HepG2 (cell line): Measurements from ENCODE around the gene DCTN3. TPM values are rescaled to one million over a fixed set of nuclear protein-coding genes. Genes with fewer than 3 reads are reported as not detected.
A peak's percentile ranks its signal among the peaks of the same experiment; 100 is the strongest.

Experiments used
- ATAC-seq: fragments of 200-7000 bp; cut with Tn5 transposase; 3 replicates; pipeline ENCODE4 v1.9.1; 2020; ENCODE audit warnings: mild to moderate bottlenecking, moderate library complexity
- BruUV-seq: library from RNA; stranded (reverse); fragments of 400-500 nt; replicated peaks from 2 replicates; lab custom pipeline; 2021; lab: Mats Ljungman, UMichigan
- CTCF ChIA-PET: fragments of 300-600 bp; formaldehyde crosslinking; extraction: SDS; loops from one replicate; lab custom pipeline; 2021; ENCODE audit warnings: low total read pairs, inconsistent platforms, low intra/inter-chr PET ratio; lab: Yijun Ruan, JAX
- POLR2A ChIA-PET: fragments of 350-600 bp; sonication (Branson Sonifier 250); formaldehyde crosslinking; loops from one replicate; lab custom pipeline; 2020; ENCODE audit warnings: antibody characterized with exemption, inconsistent platforms; lab: Yijun Ruan, JAX
- DNase-seq: peaks from one replicate; pipeline ENCODE4 v3.0.0-alpha.2; 2015; ENCODE audit warnings: low spot score
- FAIRE-seq: peaks from 3 replicates; lab custom pipeline; 2011; peaks lifted over from hg19 to GRCh38; lab: Jason Lieb, UNC
- H2AFZ ChIP-seq: one replicate; pipeline ENCODE4 v1.6.1; 2011; ENCODE audit warnings: low read length, inconsistent platforms
- H3K27ac ChIP-seq: fragments of 300-600 bp; 3 replicates; pipeline ENCODE4 v1.8.0; 2011; ENCODE audit warnings: mixed run types, mild to moderate bottlenecking, mixed read lengths, low read length, inconsistent platforms; ENCODE audit not compliant: insufficient read depth; ENCODE audit errors: extremely low read length
- H3K27me3 ChIP-seq, 2 experiments: fragments of 200-600 bp in 1 of 2; 2 replicates in 1 of 2; 3 replicates in 1 of 2; pipeline versions ENCODE4 v1.6.0 to v1.8.0; 2011; ENCODE audit warnings: low read length in 2 of 2, mild to moderate bottlenecking in 2 of 2, moderate library complexity in 2 of 2, inconsistent platforms in 1 of 2; ENCODE audit not compliant: insufficient read depth in 2 of 2, control insufficient read depth in 1 of 2
- H3K36me3 ChIP-seq, 2 experiments: fragments of 200-600 bp in 1 of 2; replicated peaks in 1 of 2; 2 replicates in 1 of 2; 3 replicates in 1 of 2; pipeline versions ENCODE4 v1.5.1 to v1.8.0; 2011; ENCODE audit warnings: low read length in 2 of 2, inconsistent platforms in 1 of 2; ENCODE audit not compliant: insufficient read depth in 2 of 2, control insufficient read depth in 1 of 2
- H3K4me1 ChIP-seq: 2 replicates; pipeline ENCODE4 v1.5.1; 2012; ENCODE audit warnings: low read length, inconsistent platforms; ENCODE audit not compliant: insufficient read depth
- H3K4me2 ChIP-seq: 2 replicates; pipeline ENCODE4 v1.6.0; 2011; ENCODE audit warnings: low read depth, low read length, inconsistent platforms
- H3K4me3 ChIP-seq, 3 experiments: fragments of 200-600 bp in 1 of 3; sonication (generic), shearing (Covaris generic) in 1 of 3; replicated peaks in 1 of 3; 2 replicates each; pipeline ENCODE4 v1.5.1; 2011 to 2016; ENCODE audit warnings: low read length in 3 of 3, inconsistent platforms in 2 of 3, low read depth in 2 of 3, mild to moderate bottlenecking in 2 of 3, control low read depth in 1 of 3, mixed read lengths in 1 of 3; ENCODE audit not compliant: insufficient read depth in 1 of 3
- H3K79me2 ChIP-seq: one replicate; pipeline ENCODE4 v1.6.1; 2011; ENCODE audit warnings: low read length, inconsistent platforms; ENCODE audit not compliant: insufficient read depth
- H3K9ac ChIP-seq: 2 replicates; pipeline ENCODE4 v1.6.0; 2011; ENCODE audit warnings: mild to moderate bottlenecking, low read depth, low read length, inconsistent platforms; ENCODE audit not compliant: insufficient read depth
- H3K9me3 ChIP-seq: 2 replicates; pipeline ENCODE4 v1.5.1; 2012; ENCODE audit warnings: mild to moderate bottlenecking, low read length
- H4K20me1 ChIP-seq: 2 replicates; pipeline ENCODE4 v1.6.0; 2011; ENCODE audit warnings: inconsistent platforms, mild to moderate bottlenecking, low read length, moderate library complexity; ENCODE audit not compliant: insufficient read depth
- ASH2L ChIP-seq: fragments of 300-600, 200-600 bp; sonication (generic); IDR thresholded peaks from 2 replicates; pipeline ENCODE4 v1.7.0; 2017; ENCODE audit warnings: low read depth, mild to moderate bottlenecking, moderate library complexity, mixed read lengths, low read length; ENCODE audit not compliant: insufficient read length
- ESRRA ChIP-seq: sonication (generic); formaldehyde crosslinking; IDR thresholded peaks from 2 replicates; pipeline ENCODE4 v1.5.1; 2020; ENCODE audit warnings: mild to moderate bottlenecking, low read depth, missing genetic modification reagents
- NCOA5 ChIP-seq: sonication (generic); formaldehyde crosslinking; IDR thresholded peaks from 2 replicates; pipeline ENCODE4 v1.4.0; 2020; ENCODE audit warnings: missing genetic modification reagents
- NFE2L1 ChIP-seq: sonication (generic); formaldehyde crosslinking; IDR thresholded peaks from 2 replicates; pipeline ENCODE4 v1.4.0; 2020; ENCODE audit warnings: missing genetic modification reagents, mild to moderate bottlenecking, borderline replicate concordance
- RBFOX2 ChIP-seq: fragments of 200-400 bp; formaldehyde crosslinking; IDR thresholded peaks from 2 replicates; pipeline ENCODE4 v1.6.1; 2017; ENCODE audit warnings: low read depth, mild to moderate bottlenecking, low read length
- RFXANK ChIP-seq: IDR thresholded peaks from 2 replicates; pipeline ENCODE4 v1.6.1; 2016
- SKI ChIP-seq: fragments of 450-650 bp; IDR thresholded peaks from one replicate; pipeline ENCODE4 v1.6.1; 2018; ENCODE audit warnings: mild to moderate bottlenecking; ENCODE audit not compliant: partially characterized antibody
- SMC3 ChIP-seq: IDR thresholded peaks from 2 replicates; pipeline ENCODE4 v1.6.1; 2011; ENCODE audit warnings: low read length, improper control_type of control experiment
- TAF15 ChIP-seq: fragments of 200-400 bp; formaldehyde crosslinking; IDR thresholded peaks from one replicate; pipeline ENCODE4 v1.6.1; 2018; ENCODE audit warnings: mild to moderate bottlenecking, low read depth, low read length; ENCODE audit not compliant: poor library complexity, severe bottlenecking
- YEATS2 ChIP-seq: sonication (generic); formaldehyde crosslinking; IDR thresholded peaks from 2 replicates; pipeline ENCODE4 v1.4.0; 2020; ENCODE audit warnings: missing genetic modification reagents, borderline replicate concordance
- ZFP90 ChIP-seq: sonication (generic); formaldehyde crosslinking; IDR thresholded peaks from 2 replicates; pipeline ENCODE4 v1.8.0; 2022; ENCODE audit warnings: missing genetic modification reagents, mild to moderate bottlenecking, inconsistent platforms, borderline replicate concordance
- ZNF101 ChIP-seq: sonication (generic); formaldehyde crosslinking; IDR thresholded peaks from 2 replicates; pipeline ENCODE4 v1.4.0; 2020; ENCODE audit warnings: mild to moderate bottlenecking, low read depth, missing genetic modification reagents, borderline replicate concordance
- ZNF224 ChIP-seq: sonication (generic); formaldehyde crosslinking; IDR thresholded peaks from 2 replicates; pipeline ENCODE4 v1.5.0; 2020; ENCODE audit warnings: mild to moderate bottlenecking, missing genetic modification reagents
- ZNF556 ChIP-seq: sonication (generic); formaldehyde crosslinking; IDR thresholded peaks from 2 replicates; pipeline ENCODE4 v1.4.0; 2020; ENCODE audit warnings: mild to moderate bottlenecking, missing genetic modification reagents, borderline replicate concordance
- ZNF678 ChIP-seq: sonication (generic); formaldehyde crosslinking; IDR thresholded peaks from 2 replicates; pipeline ENCODE4 v1.4.0; 2020; ENCODE audit warnings: mild to moderate bottlenecking, missing genetic modification reagents
- WGBS: methylation state at CpG from one replicate; pipeline ENCODE4 v1.1.6; 2017; ENCODE audit warnings: low lambda C conversion rate; 5-methylcytosine and 5-hydroxymethylcytosine counted together
- in situ Hi-C: cut with HindIII; loops from 2 replicates; pipeline ENCODE4 v1.10.0; 2017; ENCODE audit warnings: low pct_unique_long_range_greater_than_20kb; ENCODE audit not compliant: extremely low pct_ligation_motif_present
- intact Hi-C: fragments of 100-400 bp; cut with micrococcal nuclease; formaldehyde crosslinking; loops from one replicate; pipeline ENCODE4 v1.10.0; 2022; ENCODE audit not compliant: unreplicated experiment
- polyA plus RNA-seq, 8 experiments: library from polyadenylated mRNA; depleted of rRNA in 3 of 8; stranded (reverse) in 7 of 8; unstranded in 1 of 8; fragments of >200 nt; fragmentation: Illumina TruSeq in 4 of 8; extraction: Trizol in 4 of 8; gene quantifications; 2 replicates each; pipeline versions ENCODE4 v1.2.1 to v1.2.3, GENCODE V29; 2011 to 2016; ENCODE audit warnings: low read depth in 4 of 8, missing spikeins in 1 of 8, mixed read lengths in 1 of 8; ENCODE audit not compliant: insufficient read depth in 1 of 8
- total RNA-seq, 5 experiments: library from RNA; depleted of rRNA; stranded (reverse); fragments of >200 nt; fragmentation: Illumina TruSeq; extraction: Trizol; gene quantifications; 2 replicates each; pipeline ENCODE4 v1.2.3, GENCODE V29; 2016; ENCODE audit warnings: low read depth in 1 of 5
- TF ChIP-seq, protein P1 (sequence below): sonication (generic); formaldehyde crosslinking; IDR thresholded peaks from 2 replicates; pipeline ENCODE4 v1.9.0; 2021; ENCODE audit warnings: missing genetic modification reagents, mild to moderate bottlenecking, borderline replicate concordance
- TF ChIP-seq, protein P2 (sequence below): sonication (generic); formaldehyde crosslinking; IDR thresholded peaks from 2 replicates; pipeline ENCODE4 v1.8.0; 2022; ENCODE audit warnings: mild to moderate bottlenecking, missing genetic modification reagents, borderline replicate concordance
- TF ChIP-seq, protein P3 (sequence below): sonication (generic); formaldehyde crosslinking; IDR thresholded peaks from 2 replicates; pipeline ENCODE4 v1.9.0; 2021; ENCODE audit warnings: missing genetic modification reagents, mild to moderate bottlenecking, borderline replicate concordance
- TF ChIP-seq, protein P4 (sequence below): sonication (generic); formaldehyde crosslinking; IDR thresholded peaks from 2 replicates; pipeline ENCODE4 v1.4.0; 2020; ENCODE audit warnings: missing genetic modification reagents, mild to moderate bottlenecking, borderline replicate concordance

DCTN3 gene
- total and polyA plus RNA-seq, 2 of the 13 experiments (the other 11 are each of a cell fraction or from before 2014, with no cell fraction given) = 27.4 to 34.5 TPM

DNA sequence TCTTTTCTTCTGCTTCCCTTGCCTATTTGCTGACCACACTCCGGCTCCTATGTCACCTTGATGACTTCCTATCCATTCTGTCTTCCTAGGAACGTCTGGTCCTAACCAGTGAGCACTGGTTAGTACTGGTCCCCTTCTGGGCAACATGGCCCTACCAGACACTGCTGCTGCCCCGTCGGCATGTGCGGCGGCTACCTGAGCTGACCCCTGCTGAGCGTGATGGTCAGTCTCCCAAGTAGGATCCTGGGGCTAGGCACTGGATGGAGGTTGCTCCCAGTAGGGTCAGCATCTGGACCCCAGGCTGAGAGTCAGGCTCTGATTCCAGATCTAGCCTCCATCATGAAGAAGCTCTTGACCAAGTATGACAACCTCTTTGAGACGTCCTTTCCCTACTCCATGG is 28.4 kb upstream of the DCTN3 start:
- CTCF ChIA-PET = no interaction called here
- intact Hi-C loops = no loop called here
- POLR2A ChIA-PET = interaction anchor here (2.3 kb wide), 1 partner anchor 11 kb away, joined by 10 read pairs; the partner anchor contains the start of gene SIGMAR1
- H3K4me2 ChIP-seq = no peak overlapping the region; the same call in 1 of the 2 replicates
- FAIRE-seq = no peak
- peak overlapping the region in 1 of 3 experiments; percentile 88; a peak in 1 of 6 replicates for H3K4me3 ChIP-seq
- no TSS peak for BruUV-seq
- peaks cover 16% of the 10 kb centered on the region for H3K79me2 ChIP-seq
- in situ Hi-C loops = no loop called here
- WGBS = 95% methylated on average over 8 of the region's 8 CpGs
- no peaks in the 10 kb centered on the region for H3K9me3 ChIP-seq
- no peak for DNase-seq
- TF ChIP-seq, protein P1, sequence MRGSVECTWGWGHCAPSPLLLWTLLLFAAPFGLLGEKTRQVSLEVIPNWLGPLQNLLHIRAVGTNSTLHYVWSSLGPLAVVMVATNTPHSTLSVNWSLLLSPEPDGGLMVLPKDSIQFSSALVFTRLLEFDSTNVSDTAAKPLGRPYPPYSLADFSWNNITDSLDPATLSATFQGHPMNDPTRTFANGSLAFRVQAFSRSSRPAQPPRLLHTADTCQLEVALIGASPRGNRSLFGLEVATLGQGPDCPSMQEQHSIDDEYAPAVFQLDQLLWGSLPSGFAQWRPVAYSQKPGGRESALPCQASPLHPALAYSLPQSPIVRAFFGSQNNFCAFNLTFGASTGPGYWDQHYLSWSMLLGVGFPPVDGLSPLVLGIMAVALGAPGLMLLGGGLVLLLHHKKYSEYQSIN = no peak
- TF ChIP-seq YEATS2 (CRISPR knock-in tag) (no peak), ZNF556 (CRISPR knock-in tag) (no peak), NCOA5 (CRISPR knock-in tag) (no peak), ZNF101 (no peak), RFXANK (CRISPR knock-in tag) (no peak), SMC3 (no peak), RBFOX2 (no peak), TAF15 (no peak), ESRRA (no peak), ZFP90 (CRISPR knock-in tag) (no peak), NFE2L1 (CRISPR knock-in tag) (no peak), ZNF678 (no peak), SKI (no peak), ZNF224 (CRISPR knock-in tag) (no peak), ASH2L (no peak)
- TF ChIP-seq, protein P2, sequence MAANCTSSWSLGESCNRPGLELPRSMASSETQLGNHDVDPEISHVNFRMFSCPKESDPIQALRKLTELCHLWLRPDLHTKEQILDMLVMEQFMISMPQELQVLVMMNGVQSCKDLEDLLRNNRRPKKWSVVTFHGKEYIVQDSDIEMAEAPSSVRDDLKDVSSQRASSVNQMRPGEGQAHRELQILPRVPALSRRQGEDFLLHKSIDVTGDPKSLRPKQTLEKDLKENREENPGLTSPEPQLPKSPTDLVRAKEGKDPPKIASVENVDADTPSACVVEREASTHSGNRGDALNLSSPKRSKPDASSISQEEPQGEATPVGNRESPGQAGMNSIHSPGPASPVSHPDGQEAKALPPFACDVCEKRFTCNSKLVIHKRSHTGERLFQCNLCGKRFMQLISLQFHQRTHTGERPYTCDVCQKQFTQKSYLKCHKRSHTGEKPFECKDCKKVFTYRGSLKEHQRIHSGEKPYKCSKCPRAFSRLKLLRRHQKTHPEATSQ (CRISPR knock-in tag) = no peak
- TF ChIP-seq, protein P3, sequence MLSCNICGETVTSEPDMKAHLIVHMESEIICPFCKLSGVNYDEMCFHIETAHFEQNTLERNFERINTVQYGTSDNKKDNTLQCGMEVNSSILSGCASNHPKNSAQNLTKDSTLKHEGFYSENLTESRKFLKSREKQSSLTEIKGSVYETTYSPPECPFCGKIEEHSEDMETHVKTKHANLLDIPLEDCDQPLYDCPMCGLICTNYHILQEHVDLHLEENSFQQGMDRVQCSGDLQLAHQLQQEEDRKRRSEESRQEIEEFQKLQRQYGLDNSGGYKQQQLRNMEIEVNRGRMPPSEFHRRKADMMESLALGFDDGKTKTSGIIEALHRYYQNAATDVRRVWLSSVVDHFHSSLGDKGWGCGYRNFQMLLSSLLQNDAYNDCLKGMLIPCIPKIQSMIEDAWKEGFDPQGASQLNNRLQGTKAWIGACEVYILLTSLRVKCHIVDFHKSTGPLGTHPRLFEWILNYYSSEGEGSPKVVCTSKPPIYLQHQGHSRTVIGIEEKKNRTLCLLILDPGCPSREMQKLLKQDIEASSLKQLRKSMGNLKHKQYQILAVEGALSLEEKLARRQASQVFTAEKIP = no peak
- TF ChIP-seq, protein P4, sequence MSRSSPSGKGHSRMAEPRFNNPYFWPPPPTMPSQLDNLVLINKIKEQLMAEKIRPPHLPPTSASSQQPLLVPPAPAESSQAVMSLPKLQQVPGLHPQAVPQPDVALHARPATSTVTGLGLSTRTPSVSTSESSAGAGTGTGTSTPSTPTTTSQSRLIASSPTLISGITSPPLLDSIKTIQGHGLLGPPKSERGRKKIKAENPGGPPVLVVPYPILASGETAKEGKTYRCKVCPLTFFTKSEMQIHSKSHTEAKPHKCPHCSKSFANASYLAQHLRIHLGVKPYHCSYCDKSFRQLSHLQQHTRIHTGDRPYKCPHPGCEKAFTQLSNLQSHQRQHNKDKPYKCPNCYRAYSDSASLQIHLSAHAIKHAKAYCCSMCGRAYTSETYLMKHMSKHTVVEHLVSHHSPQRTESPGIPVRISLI (CRISPR knock-in tag) = no peak
- no peak overlapping the region for H2AFZ ChIP-seq
- no peak for ATAC-seq
- no peak overlapping the region for H3K27ac ChIP-seq
- H3K9ac ChIP-seq = no peak overlapping the region
- peaks cover 77% of the 10 kb centered on the region for H3K4me1 ChIP-seq
- H3K36me3 ChIP-seq = peaks cover 8 to 18% of the 10 kb centered on the region in 2 experiments
- H3K27me3 ChIP-seq = no peaks in the 10 kb centered on the region; a peak in 1 of 5 replicates
- H4K20me1 ChIP-seq = no peaks in the 10 kb centered on the region
